PFSK-1 (cell line): ENCODE data around the gene VARS2.

Source experiments
- POLR2AphosphoS5 ChIP-seq: IDR thresholded peaks from 2 replicates; pipeline ENCODE4 v1.6.1; 2012; ENCODE audit warnings: low read depth, mild to moderate bottlenecking, control low read depth, low read length, moderate library complexity
- TAF1 ChIP-seq: IDR thresholded peaks from 2 replicates; pipeline ENCODE4 v1.6.1; 2012; ENCODE audit warnings: low read length, control low read depth, borderline replicate concordance; ENCODE audit not compliant: insufficient read depth
- TF ChIP-seq, protein P1 (sequence below), 2 experiments: IDR thresholded peaks; 2 replicates each; pipeline versions ENCODE4 v1.6.1 to v1.8.0; 2011 to 2012; ENCODE audit warnings: low read depth in 2 of 2, low read length in 2 of 2, control low read depth in 1 of 2, inconsistent platforms in 1 of 2, mild to moderate bottlenecking in 1 of 2, moderate library complexity in 1 of 2; ENCODE audit not compliant: insufficient read depth in 1 of 2

DNA sequence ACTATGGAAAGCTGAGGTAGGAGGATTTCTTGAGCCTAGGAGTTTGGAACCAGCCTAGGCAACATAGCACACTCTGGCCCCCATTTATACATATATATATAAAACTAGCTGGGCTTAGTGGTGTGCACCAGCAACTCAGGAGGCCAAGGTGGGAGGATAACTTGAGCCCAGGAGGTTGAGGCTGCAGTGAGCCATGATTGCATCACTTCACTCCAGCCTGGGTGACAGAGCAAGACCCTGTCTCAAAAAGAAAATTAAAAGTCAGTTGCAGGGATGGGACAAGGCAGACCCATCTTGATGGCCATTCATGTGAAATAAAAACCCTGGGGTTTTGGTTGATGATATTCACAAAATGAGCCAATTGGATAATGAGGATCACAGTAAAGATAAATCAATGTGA is 12.6 kb upstream of the VARS2 start:
- no peak for TF ChIP-seq TAF1
- no peak for TF ChIP-seq POLR2AphosphoS5
- TF ChIP-seq, protein P1, sequence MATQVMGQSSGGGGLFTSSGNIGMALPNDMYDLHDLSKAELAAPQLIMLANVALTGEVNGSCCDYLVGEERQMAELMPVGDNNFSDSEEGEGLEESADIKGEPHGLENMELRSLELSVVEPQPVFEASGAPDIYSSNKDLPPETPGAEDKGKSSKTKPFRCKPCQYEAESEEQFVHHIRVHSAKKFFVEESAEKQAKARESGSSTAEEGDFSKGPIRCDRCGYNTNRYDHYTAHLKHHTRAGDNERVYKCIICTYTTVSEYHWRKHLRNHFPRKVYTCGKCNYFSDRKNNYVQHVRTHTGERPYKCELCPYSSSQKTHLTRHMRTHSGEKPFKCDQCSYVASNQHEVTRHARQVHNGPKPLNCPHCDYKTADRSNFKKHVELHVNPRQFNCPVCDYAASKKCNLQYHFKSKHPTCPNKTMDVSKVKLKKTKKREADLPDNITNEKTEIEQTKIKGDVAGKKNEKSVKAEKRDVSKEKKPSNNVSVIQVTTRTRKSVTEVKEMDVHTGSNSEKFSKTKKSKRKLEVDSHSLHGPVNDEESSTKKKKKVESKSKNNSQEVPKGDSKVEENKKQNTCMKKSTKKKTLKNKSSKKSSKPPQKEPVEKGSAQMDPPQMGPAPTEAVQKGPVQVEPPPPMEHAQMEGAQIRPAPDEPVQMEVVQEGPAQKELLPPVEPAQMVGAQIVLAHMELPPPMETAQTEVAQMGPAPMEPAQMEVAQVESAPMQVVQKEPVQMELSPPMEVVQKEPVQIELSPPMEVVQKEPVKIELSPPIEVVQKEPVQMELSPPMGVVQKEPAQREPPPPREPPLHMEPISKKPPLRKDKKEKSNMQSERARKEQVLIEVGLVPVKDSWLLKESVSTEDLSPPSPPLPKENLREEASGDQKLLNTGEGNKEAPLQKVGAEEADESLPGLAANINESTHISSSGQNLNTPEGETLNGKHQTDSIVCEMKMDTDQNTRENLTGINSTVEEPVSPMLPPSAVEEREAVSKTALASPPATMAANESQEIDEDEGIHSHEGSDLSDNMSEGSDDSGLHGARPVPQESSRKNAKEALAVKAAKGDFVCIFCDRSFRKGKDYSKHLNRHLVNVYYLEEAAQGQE (IDR thresholded peaks at IDR 0.05; ENCODE audit: insufficient read depth in 1 of 2, low read depth in 2 of 2, low read length in 2 of 2) = no peak
